ENCODE measurements around the gene LRRC61.
A peak's percentile ranks its signal among the peaks of the same experiment; 100 is the strongest.

LRRC61 gene

DNA sequence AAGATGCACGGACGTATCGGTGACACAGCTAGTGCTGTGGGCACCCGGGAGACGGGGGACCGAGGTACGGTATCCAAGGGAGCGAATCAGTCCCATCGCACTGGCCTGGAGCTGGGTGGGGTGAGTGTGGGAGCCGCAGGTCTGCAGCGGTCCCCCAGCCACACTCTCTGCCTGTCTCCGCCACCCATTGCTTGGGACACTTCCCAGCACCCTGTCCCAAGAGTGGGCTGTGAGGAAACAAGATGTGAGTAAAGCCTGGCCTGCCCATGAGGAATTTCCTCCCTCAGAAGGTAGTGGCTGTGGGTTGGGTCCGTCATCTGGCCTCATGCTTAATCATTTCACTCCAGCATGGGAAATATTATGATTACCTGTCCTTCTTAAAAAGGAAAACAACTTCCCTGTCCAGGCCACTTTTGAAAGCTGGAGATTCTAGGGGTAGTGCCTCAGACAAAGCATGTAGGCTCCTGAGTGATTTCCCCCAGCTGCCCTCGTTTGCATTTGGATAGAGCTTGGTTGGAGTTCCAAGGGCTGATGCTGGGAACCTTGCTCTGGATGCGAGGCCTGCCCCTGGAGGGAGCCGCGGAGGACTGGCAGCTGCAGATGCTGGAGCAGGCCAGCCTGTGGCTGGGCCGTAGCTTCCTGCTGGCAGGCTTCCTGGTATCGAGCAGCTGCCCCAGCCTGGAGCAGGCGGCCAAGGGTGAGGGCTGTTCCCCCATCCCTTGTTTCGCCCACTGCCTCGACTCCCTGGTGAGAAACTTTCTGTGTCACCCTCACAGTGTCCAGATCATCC lies 6.4 kb downstream of the LRRC61 start:
- no peak for DNase-seq (ENCODE audit: extremely low read depth, low read depth)
- TF ChIP-seq CTCF (IDR thresholded peaks at IDR 0.05; ENCODE audit: low read depth, low read length): no peak

- DNase-seq (ENCODE audit: extremely low read depth, low read depth): no peak
- no peak for TF ChIP-seq CTCF (IDR thresholded peaks at IDR 0.05; ENCODE audit: low read depth, low read length)
Measured at GRCh38 chr7:150330211-150330885, 7.2 kb downstream of the LRRC61 start.

- DNase-seq (ENCODE audit: extremely low read depth, low read depth): no peak
- no peak for TF ChIP-seq CTCF (IDR thresholded peaks at IDR 0.05; ENCODE audit: low read depth, low read length)
Measured at GRCh38 chr7:150332852-150333635, 9.9 kb downstream of the LRRC61 start.

DNA sequence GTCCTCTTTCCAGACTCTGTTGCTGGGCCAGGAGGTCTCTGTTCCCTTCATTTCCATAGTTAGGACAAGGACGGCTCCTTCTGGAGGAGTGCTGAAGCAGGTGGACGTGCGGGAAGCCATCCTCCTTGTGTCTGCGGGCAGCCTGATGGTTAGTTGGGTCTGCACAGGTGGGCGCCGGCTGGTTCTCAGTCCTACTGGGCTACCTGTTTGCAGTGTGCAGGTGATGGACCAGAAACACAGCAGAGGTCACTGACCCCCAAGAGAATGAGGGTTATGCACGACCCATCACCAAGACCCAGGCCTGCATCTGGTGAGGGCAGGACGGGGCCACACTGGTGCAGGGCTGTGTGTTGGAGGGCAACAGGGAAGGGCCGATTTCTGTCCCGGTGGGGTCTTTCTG lies 10.5 kb downstream of the LRRC61 start:
- no peak for TF ChIP-seq CTCF (IDR thresholded peaks at IDR 0.05; ENCODE audit: low read depth, low read length)
- no peak for DNase-seq (ENCODE audit: extremely low read depth, low read depth)

- DNase-seq (ENCODE audit: extremely low read depth, low read depth): no peak
- TF ChIP-seq CTCF (IDR thresholded peaks at IDR 0.05; ENCODE audit: low read depth, low read length): no peak
Measured at GRCh38 chr7:150334108-150334507, 11.0 kb downstream of the LRRC61 start.

DNA sequence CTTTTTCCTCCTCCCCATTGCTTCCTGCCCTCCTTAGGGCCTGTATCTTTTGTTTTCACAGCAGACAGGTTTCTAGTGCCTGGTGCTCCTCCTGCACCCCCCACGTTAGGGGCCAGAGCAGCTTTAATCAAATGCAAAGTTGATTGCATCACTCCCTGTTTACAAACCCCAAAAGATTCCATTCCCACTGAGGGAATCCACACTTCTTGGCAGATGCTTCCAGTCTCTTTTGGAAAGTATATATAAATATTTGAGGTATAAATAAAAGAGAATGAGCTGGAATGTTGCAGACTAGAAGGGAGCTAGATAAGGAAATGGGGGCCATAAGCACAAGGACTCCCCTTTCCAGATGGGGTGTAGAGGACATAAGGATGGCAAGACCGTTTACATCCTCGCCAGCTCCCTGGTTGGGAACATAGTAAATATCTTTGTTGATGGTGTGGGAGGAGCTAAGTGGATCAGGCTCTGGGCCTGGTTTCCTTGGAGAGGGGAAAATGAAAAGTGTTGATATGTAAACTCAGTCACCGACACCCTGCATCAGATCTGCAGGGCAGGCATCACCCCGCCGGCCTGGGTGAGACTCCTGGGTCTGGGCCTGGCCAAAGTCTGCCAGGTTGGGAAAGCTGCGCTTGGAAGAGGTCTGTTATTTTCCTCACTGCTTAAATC lies 12.1 kb downstream of the LRRC61 start:
- TF ChIP-seq CTCF (IDR thresholded peaks at IDR 0.05; ENCODE audit: low read depth, low read length): no peak
- peak; percentile 67 for DNase-seq (ENCODE audit: extremely low read depth, low read depth)
